HepG2 (cell line): ENCODE measurements around the gene TMEM196. TPM values are rescaled to one million over a fixed set of nuclear protein-coding genes. Genes with fewer than 3 reads are reported as not detected.

Experiments used
- AHR ChIP-seq: IDR thresholded peaks from 2 replicates; pipeline ENCODE4 v1.6.1; 2018; ENCODE audit warnings: missing genetic modification reagents, missing compliant biosample characterization
- ASH2L ChIP-seq: fragments of 300-600, 200-600 bp; sonication (generic); IDR thresholded peaks from 2 replicates; pipeline ENCODE4 v1.7.0; 2017; ENCODE audit warnings: low read depth, mild to moderate bottlenecking, moderate library complexity, mixed read lengths, low read length; ENCODE audit not compliant: insufficient read length
- BORCS8-MEF2B ChIP-seq: sonication (generic); formaldehyde crosslinking; IDR thresholded peaks from 2 replicates; pipeline ENCODE4 v1.8.0; 2022; ENCODE audit warnings: mild to moderate bottlenecking, missing genetic modification reagents
- CREB1 ChIP-seq, 2 experiments: fragments of 450-650 bp in 1 of 2; IDR thresholded peaks; 2 replicates each; pipeline ENCODE4 v1.6.1; 2016 to 2017; ENCODE audit warnings: control low read depth in 1 of 2, mild to moderate bottlenecking in 1 of 2, missing compliant biosample characterization in 1 of 2, missing genetic modification characterization in 1 of 2
- CREB3 ChIP-seq: sonication (generic); formaldehyde crosslinking; IDR thresholded peaks from 2 replicates; pipeline ENCODE4 v1.5.0; 2020; ENCODE audit warnings: missing genetic modification reagents
- DR1 ChIP-seq: sonication (generic); formaldehyde crosslinking; IDR thresholded peaks from 2 replicates; pipeline ENCODE4 v1.8.0; 2021; ENCODE audit warnings: mild to moderate bottlenecking, missing genetic modification reagents, inconsistent platforms
- FOXK2 ChIP-seq: fragments of 450-650 bp; IDR thresholded peaks from 2 replicates; pipeline ENCODE4 v1.6.1; 2016
- NFYC ChIP-seq: IDR thresholded peaks from 2 replicates; pipeline ENCODE4 v1.6.1; 2016; ENCODE audit warnings: missing genetic modification reagents, missing compliant biosample characterization
- TARDBP ChIP-seq: sonication (generic); formaldehyde crosslinking; IDR thresholded peaks from 2 replicates; pipeline ENCODE4 v1.8.0; 2022; ENCODE audit warnings: mild to moderate bottlenecking, missing genetic modification reagents
- XRCC5 ChIP-seq: fragments of 200-400 bp; formaldehyde crosslinking; optimal IDR thresholded peaks from 2 replicates; pipeline ENCODE3; 2017; ENCODE audit warnings: mild to moderate bottlenecking, low read length
- YEATS2 ChIP-seq: sonication (generic); formaldehyde crosslinking; IDR thresholded peaks from 2 replicates; pipeline ENCODE4 v1.4.0; 2020; ENCODE audit warnings: missing genetic modification reagents, borderline replicate concordance
- ZFP90 ChIP-seq: sonication (generic); formaldehyde crosslinking; IDR thresholded peaks from 2 replicates; pipeline ENCODE4 v1.8.0; 2022; ENCODE audit warnings: missing genetic modification reagents, mild to moderate bottlenecking, inconsistent platforms, borderline replicate concordance
- ZNF232 ChIP-seq: sonication (generic); formaldehyde crosslinking; IDR thresholded peaks from 2 replicates; pipeline ENCODE4 v1.4.0; 2020; ENCODE audit warnings: missing genetic modification reagents, borderline replicate concordance
- ZNF451 ChIP-seq: sonication (generic); formaldehyde crosslinking; IDR thresholded peaks from 2 replicates; pipeline ENCODE4 v1.5.0; 2020; ENCODE audit warnings: mild to moderate bottlenecking, missing genetic modification reagents
- ZNF639 ChIP-seq: conservative IDR thresholded peaks from 2 replicates; pipeline ENCODE4 v1.6.1; 2018; ENCODE audit warnings: missing genetic modification reagents
- ZNF670 ChIP-seq: sonication (generic); formaldehyde crosslinking; IDR thresholded peaks from 2 replicates; pipeline ENCODE4 v1.8.0; 2022; ENCODE audit warnings: mild to moderate bottlenecking, missing genetic modification reagents, borderline replicate concordance
- ZNF766 ChIP-seq: sonication (generic); formaldehyde crosslinking; IDR thresholded peaks from 2 replicates; pipeline ENCODE4 v1.5.0; 2020; ENCODE audit warnings: missing genetic modification reagents, borderline replicate concordance
- ZNF777 ChIP-seq: sonication (generic); formaldehyde crosslinking; IDR thresholded peaks from 2 replicates; pipeline ENCODE4 v1.4.0; 2020; ENCODE audit warnings: missing genetic modification reagents
- polyA plus RNA-seq, 8 experiments: library from polyadenylated mRNA; depleted of rRNA in 3 of 8; stranded (reverse) in 7 of 8; unstranded in 1 of 8; fragments of >200 nt; fragmentation: Illumina TruSeq in 4 of 8; extraction: Trizol in 4 of 8; gene quantifications; 2 replicates each; pipeline versions ENCODE4 v1.2.1 to v1.2.3, GENCODE V29; 2011 to 2016; ENCODE audit warnings: low read depth in 4 of 8, missing spikeins in 1 of 8, mixed read lengths in 1 of 8; ENCODE audit not compliant: insufficient read depth in 1 of 8
- total RNA-seq, 5 experiments: library from RNA; depleted of rRNA; stranded (reverse); fragments of >200 nt; fragmentation: Illumina TruSeq; extraction: Trizol; gene quantifications; 2 replicates each; pipeline ENCODE4 v1.2.3, GENCODE V29; 2016; ENCODE audit warnings: low read depth in 1 of 5
- TF ChIP-seq, protein P1 (sequence below): sonication (generic); formaldehyde crosslinking; IDR thresholded peaks from 2 replicates; pipeline ENCODE4 v1.8.0; 2022; ENCODE audit warnings: mild to moderate bottlenecking, missing genetic modification reagents; ENCODE audit not compliant: insufficient replicate concordance
- TF ChIP-seq, protein P2 (sequence below), 2 experiments: sonication (generic) in 1 of 2; formaldehyde crosslinking in 1 of 2; IDR thresholded peaks; 2 replicates each; pipeline versions ENCODE4 v1.5.1 to v1.6.1; 2011 to 2020; ENCODE audit warnings: borderline replicate concordance in 1 of 2, low read depth in 1 of 2, low read length in 1 of 2, mild to moderate bottlenecking in 1 of 2, missing genetic modification reagents in 1 of 2, moderate library complexity in 1 of 2

The TMEM196 gene
- total and polyA plus RNA-seq, 2 of the 13 experiments (the other 11 are each of a cell fraction or from before 2014, with no cell fraction given): not detected

- TF ChIP-seq, protein P1, sequence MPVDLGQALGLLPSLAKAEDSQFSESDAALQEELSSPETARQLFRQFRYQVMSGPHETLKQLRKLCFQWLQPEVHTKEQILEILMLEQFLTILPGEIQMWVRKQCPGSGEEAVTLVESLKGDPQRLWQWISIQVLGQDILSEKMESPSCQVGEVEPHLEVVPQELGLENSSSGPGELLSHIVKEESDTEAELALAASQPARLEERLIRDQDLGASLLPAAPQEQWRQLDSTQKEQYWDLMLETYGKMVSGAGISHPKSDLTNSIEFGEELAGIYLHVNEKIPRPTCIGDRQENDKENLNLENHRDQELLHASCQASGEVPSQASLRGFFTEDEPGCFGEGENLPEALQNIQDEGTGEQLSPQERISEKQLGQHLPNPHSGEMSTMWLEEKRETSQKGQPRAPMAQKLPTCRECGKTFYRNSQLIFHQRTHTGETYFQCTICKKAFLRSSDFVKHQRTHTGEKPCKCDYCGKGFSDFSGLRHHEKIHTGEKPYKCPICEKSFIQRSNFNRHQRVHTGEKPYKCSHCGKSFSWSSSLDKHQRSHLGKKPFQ (CRISPR knock-in tag): no peak
- TF ChIP-seq AHR (CRISPR knock-in tag) (no peak; the same call in none of the 2 replicates), XRCC5 (peak; percentile 97), ZFP90 (CRISPR knock-in tag) (0 out of 2 replicates have a peak, but pooled peaks have one; percentile 71), YEATS2 (peak; percentile 85), ZNF639 (CRISPR knock-in tag) (no peak; the same call in 1 of the 2 replicates), NFYC (CRISPR knock-in tag) (0 out of 2 replicates have a peak, but pooled peaks have one; percentile 9), ZNF232 (CRISPR knock-in tag) (peak; percentile 74; the same call in 1 of the 2 replicates), CREB1 (IDR thresholded peaks at IDR 0.05) (peak; percentile 97), CREB1 (CRISPR knock-in tag; IDR thresholded peaks at IDR 0.05) (peak; percentile 99), ZNF670 (peak; percentile 62; the same call in 1 of the 2 replicates), DR1 (CRISPR knock-in tag) (no peak; the same call in 1 of the 2 replicates), TARDBP (CRISPR knock-in tag) (peak; percentile 57; the same call in 1 of the 2 replicates), ZNF766 (CRISPR knock-in tag) (peak; percentile 65; the same call in 1 of the 2 replicates), ZNF451 (CRISPR knock-in tag) (no peak), ASH2L (peak; percentile 88), CREB3 (CRISPR knock-in tag) (no peak), BORCS8-MEF2B (CRISPR knock-in tag) (peak; percentile 76; the same call in 1 of the 2 replicates), FOXK2 (no peak), ZNF777 (peak; percentile 36; the same call in 1 of the 2 replicates)
- TF ChIP-seq, protein P2, sequence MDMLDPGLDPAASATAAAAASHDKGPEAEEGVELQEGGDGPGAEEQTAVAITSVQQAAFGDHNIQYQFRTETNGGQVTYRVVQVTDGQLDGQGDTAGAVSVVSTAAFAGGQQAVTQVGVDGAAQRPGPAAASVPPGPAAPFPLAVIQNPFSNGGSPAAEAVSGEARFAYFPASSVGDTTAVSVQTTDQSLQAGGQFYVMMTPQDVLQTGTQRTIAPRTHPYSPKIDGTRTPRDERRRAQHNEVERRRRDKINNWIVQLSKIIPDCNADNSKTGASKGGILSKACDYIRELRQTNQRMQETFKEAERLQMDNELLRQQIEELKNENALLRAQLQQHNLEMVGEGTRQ (IDR thresholded peaks at IDR 0.05; ENCODE audit: low read depth, low read length): 0 out of 2 replicates have a peak, but pooled peaks have one; percentile 8
- TF ChIP-seq, protein P2 (CRISPR knock-in tag; IDR thresholded peaks at IDR 0.05; ENCODE audit: borderline replicate concordance): no peak
These were observed 64.8 kb downstream of the TMEM196 start, which contains the start of gene POLR1F (continued) for GRCh38 chr7:19708397-19709248.
